Memory B cell (primary cell): Measurements from ENCODE around the gene SEZ6.

Source experiments
- ATAC-seq: fragments of 150-1000 bp; cut with Tn5 transposase; 2 replicates; pipeline ENCODE4 v1.10.0; 2021; ENCODE audit warnings: low read depth, mild to moderate bottlenecking, moderate library complexity
- DNase-seq, 2 donors: peaks; one replicate each; pipeline ENCODE4 v3.0.0; 2022; ENCODE audit warnings: low spot score in 2 of 2
- H3K27ac Mint-ChIP-seq: one replicate; pipeline ENCODE4 v1.8.0; 2022; ENCODE audit warnings: mild to moderate bottlenecking, moderate library complexity, mixed read lengths
- H3K27me3 Mint-ChIP-seq: one replicate; pipeline ENCODE4 v1.8.0; 2022; ENCODE audit warnings: mixed read lengths
- H3K36me3 Mint-ChIP-seq: one replicate; pipeline ENCODE4 v1.8.0; 2022; ENCODE audit warnings: mild to moderate bottlenecking, mixed read lengths
- H3K4me1 Mint-ChIP-seq: one replicate; pipeline ENCODE4 v1.8.0; 2022; ENCODE audit warnings: mixed read lengths
- H3K4me3 Mint-ChIP-seq: one replicate; pipeline ENCODE4 v1.8.0; 2022; ENCODE audit warnings: mild to moderate bottlenecking, moderate library complexity, mixed read lengths
- H3K9me3 Mint-ChIP-seq: one replicate; pipeline ENCODE4 v1.8.0; 2022; ENCODE audit warnings: mixed read lengths

SEZ6 gene, protein sequence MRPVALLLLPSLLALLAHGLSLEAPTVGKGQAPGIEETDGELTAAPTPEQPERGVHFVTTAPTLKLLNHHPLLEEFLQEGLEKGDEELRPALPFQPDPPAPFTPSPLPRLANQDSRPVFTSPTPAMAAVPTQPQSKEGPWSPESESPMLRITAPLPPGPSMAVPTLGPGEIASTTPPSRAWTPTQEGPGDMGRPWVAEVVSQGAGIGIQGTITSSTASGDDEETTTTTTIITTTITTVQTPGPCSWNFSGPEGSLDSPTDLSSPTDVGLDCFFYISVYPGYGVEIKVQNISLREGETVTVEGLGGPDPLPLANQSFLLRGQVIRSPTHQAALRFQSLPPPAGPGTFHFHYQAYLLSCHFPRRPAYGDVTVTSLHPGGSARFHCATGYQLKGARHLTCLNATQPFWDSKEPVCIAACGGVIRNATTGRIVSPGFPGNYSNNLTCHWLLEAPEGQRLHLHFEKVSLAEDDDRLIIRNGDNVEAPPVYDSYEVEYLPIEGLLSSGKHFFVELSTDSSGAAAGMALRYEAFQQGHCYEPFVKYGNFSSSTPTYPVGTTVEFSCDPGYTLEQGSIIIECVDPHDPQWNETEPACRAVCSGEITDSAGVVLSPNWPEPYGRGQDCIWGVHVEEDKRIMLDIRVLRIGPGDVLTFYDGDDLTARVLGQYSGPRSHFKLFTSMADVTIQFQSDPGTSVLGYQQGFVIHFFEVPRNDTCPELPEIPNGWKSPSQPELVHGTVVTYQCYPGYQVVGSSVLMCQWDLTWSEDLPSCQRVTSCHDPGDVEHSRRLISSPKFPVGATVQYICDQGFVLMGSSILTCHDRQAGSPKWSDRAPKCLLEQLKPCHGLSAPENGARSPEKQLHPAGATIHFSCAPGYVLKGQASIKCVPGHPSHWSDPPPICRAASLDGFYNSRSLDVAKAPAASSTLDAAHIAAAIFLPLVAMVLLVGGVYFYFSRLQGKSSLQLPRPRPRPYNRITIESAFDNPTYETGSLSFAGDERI

GRCh38 chr17:29005936-29006511, at the start of gene SEZ6:
Gene SEZ6 (minus strand): TSS chr17:29006033. CDS start chr17:29005869, 164 bp downstream.
- Mint-ChIP-seq H3K9me3 (no peaks in the 10 kb centered on the region), H3K27ac (no peak within 1 kb of the TSS), H3K27me3 (peaks cover 31% of the 10 kb centered on the region), H3K36me3 (peaks cover 1% of the 10 kb centered on the region), H3K4me3 (no peak within 1 kb of the TSS), H3K4me1 (no peaks in the 10 kb centered on the region)
- DNase-seq (peak; percentile 37 to 53), ATAC-seq (peak; percentile 63)

GRCh38 chr17:29054835-29055234, 49.0 kb upstream of the SEZ6 start:
- DNase-seq = no peak
- Mint-ChIP-seq H3K36me3 (peaks cover 3% of the 10 kb centered on the region), H3K4me3 (no peak overlapping the region), H3K27ac (no peak overlapping the region), H3K9me3 (no peaks in the 10 kb centered on the region), H3K4me1 (no peaks in the 10 kb centered on the region), H3K27me3 (peaks cover 10% of the 10 kb centered on the region)
- ATAC-seq = no peak

- Mint-ChIP-seq H3K4me3 (no peak overlapping the region), H3K27me3 (peaks cover 9% of the 10 kb centered on the region), H3K9me3 (no peaks in the 10 kb centered on the region), H3K4me1 (no peaks in the 10 kb centered on the region), H3K36me3 (peaks cover 3% of the 10 kb centered on the region), H3K27ac (no peak overlapping the region)
- ATAC-seq = no peak
- DNase-seq = no peak
These were observed 45.9 kb upstream of the SEZ6 start for GRCh38 chr17:29051731-29052130.

- Mint-ChIP-seq H3K9me3 (no peaks in the 10 kb centered on the region), H3K27ac (no peak overlapping the region), H3K4me3 (no peak overlapping the region), H3K27me3 (peaks cover 9% of the 10 kb centered on the region), H3K4me1 (no peaks in the 10 kb centered on the region), H3K36me3 (peaks cover 3% of the 10 kb centered on the region)
- DNase-seq (no peak), ATAC-seq (no peak)
These were observed 45.4 kb upstream of the SEZ6 start for GRCh38 chr17:29051194-29051593.

- H3K4me1 Mint-ChIP-seq = no peaks in the 10 kb centered on the region
- no peak overlapping the region for H3K27ac Mint-ChIP-seq
- no peaks in the 10 kb centered on the region for H3K9me3 Mint-ChIP-seq
- ATAC-seq (no peak), DNase-seq (no peak)
- peaks cover 9% of the 10 kb centered on the region for H3K27me3 Mint-ChIP-seq
- no peak overlapping the region for H3K4me3 Mint-ChIP-seq
- H3K36me3 Mint-ChIP-seq = peaks cover 3% of the 10 kb centered on the region
These were observed 44.3 kb upstream of the SEZ6 start for GRCh38 chr17:29050176-29050575.

- peaks cover 9% of the 10 kb centered on the region for H3K27me3 Mint-ChIP-seq
- H3K4me3 Mint-ChIP-seq = no peak overlapping the region
- H3K27ac Mint-ChIP-seq = no peak overlapping the region
- no peaks in the 10 kb centered on the region for H3K9me3 Mint-ChIP-seq
- H3K36me3 Mint-ChIP-seq = peaks cover 3% of the 10 kb centered on the region
- no peaks in the 10 kb centered on the region for H3K4me1 Mint-ChIP-seq
- ATAC-seq = no peak
- DNase-seq = no peak
These were observed 43.8 kb upstream of the SEZ6 start for GRCh38 chr17:29049541-29050145.

GRCh38 chr17:29048440-29049368, 42.9 kb upstream of the SEZ6 start:
- peak; percentile 49 for ATAC-seq

DNA sequence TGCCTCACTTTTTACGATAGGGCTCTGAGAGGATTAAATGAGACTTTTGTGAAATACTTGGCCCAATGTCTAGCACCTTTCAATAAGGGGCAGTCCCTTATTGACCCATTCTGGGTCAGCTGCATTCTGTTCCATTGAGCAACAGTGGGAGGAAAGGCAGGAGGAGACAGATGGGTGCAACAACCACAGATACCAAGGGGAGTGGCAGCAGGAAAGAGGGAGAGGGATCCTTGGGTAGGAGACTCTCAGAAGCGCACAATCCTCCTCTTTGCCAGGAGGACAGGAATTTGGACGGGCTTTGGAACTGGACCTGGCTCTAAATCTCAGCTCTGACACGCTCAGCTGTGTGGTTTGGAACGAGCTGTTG, 40.6 kb upstream of the SEZ6 start:
- H3K36me3 Mint-ChIP-seq = no peaks in the 10 kb centered on the region
- no peaks in the 10 kb centered on the region for H3K9me3 Mint-ChIP-seq
- DNase-seq (no peak), ATAC-seq (no peak)
- H3K4me1 Mint-ChIP-seq = peaks cover 12% of the 10 kb centered on the region
- no peak overlapping the region for H3K27ac Mint-ChIP-seq
- H3K4me3 Mint-ChIP-seq = no peak overlapping the region
- peaks cover 3% of the 10 kb centered on the region for H3K27me3 Mint-ChIP-seq

More at GRCh38 chr17:29048440-29049368, 42.9 kb upstream of the SEZ6 start:
- no peak for DNase-seq
- no peak overlapping the region for H3K27ac Mint-ChIP-seq
- no peaks in the 10 kb centered on the region for H3K4me1 Mint-ChIP-seq
- peaks cover 9% of the 10 kb centered on the region for H3K27me3 Mint-ChIP-seq
- H3K4me3 Mint-ChIP-seq = no peak overlapping the region
- peaks cover 3% of the 10 kb centered on the region for H3K36me3 Mint-ChIP-seq
- no peaks in the 10 kb centered on the region for H3K9me3 Mint-ChIP-seq

- H3K4me1 Mint-ChIP-seq = peaks cover 12% of the 10 kb centered on the region
- ATAC-seq (no peak), DNase-seq (no peak)
- no peak overlapping the region for H3K4me3 Mint-ChIP-seq
- no peaks in the 10 kb centered on the region for H3K9me3 Mint-ChIP-seq
- no peaks in the 10 kb centered on the region for H3K36me3 Mint-ChIP-seq
- H3K27me3 Mint-ChIP-seq = peaks cover 1% of the 10 kb centered on the region
- H3K27ac Mint-ChIP-seq = no peak overlapping the region
These were observed 40.1 kb upstream of the SEZ6 start for GRCh38 chr17:29045734-29046472.

- peaks cover 12% of the 10 kb centered on the region for H3K4me1 Mint-ChIP-seq
- H3K4me3 Mint-ChIP-seq = no peak overlapping the region
- no peaks in the 10 kb centered on the region for H3K36me3 Mint-ChIP-seq
- ATAC-seq = no peak
- H3K9me3 Mint-ChIP-seq = no peaks in the 10 kb centered on the region
- H3K27ac Mint-ChIP-seq = no peak overlapping the region
- peaks cover 1% of the 10 kb centered on the region for H3K27me3 Mint-ChIP-seq
- DNase-seq = no peak
These were observed 39.2 kb upstream of the SEZ6 start for GRCh38 chr17:29045026-29045425.

GRCh38 chr17:29043539-29044145, 37.8 kb upstream of the SEZ6 start:
- Mint-ChIP-seq H3K4me3 (no peak overlapping the region), H3K27me3 (no peaks in the 10 kb centered on the region), H3K4me1 (peaks cover 12% of the 10 kb centered on the region), H3K36me3 (no peaks in the 10 kb centered on the region), H3K27ac (no peak overlapping the region), H3K9me3 (no peaks in the 10 kb centered on the region)
- DNase-seq (no peak), ATAC-seq (no peak)
